ENCODE measurements around the gene NOS3. TPM values are rescaled to one million over a fixed set of nuclear protein-coding genes. Genes with fewer than 3 reads are reported as not detected.

Gene NOS3
- total and polyA plus RNA-seq, 9 of the 15 experiments (the other 6 are each of a cell fraction or from before 2014, with no cell fraction given), result 1.1 to 121 (median 23.6) TPM

DNA sequence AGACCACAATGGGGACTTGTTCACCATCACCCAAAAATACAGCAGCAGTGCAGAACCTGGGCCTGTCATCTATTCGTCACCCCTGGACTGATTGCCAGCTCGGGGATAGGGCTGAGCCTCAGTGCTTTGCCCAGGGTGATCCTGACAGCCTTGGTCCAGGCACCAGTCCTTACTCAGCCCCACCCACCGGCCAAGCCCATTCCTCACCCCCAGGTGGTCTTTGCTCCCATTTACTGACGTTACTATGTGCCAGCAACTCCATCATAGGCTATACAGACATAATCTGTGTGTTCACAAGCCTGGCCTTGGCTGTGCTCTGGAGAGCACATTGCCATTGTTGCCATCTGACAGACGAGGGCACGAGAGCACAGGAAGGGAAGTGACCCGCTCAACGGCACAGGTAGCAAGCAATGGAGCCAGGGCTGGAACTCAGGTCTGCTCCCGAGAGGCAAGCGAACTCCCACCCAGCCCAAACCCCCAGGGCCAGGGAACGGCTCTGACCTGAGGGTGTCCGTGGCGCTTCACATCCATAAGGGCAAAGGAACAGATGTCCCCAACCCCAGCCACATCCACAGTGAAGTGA is 26.6 kb downstream of the NOS3 start (continued):
- TF ChIP-seq, protein P1, sequence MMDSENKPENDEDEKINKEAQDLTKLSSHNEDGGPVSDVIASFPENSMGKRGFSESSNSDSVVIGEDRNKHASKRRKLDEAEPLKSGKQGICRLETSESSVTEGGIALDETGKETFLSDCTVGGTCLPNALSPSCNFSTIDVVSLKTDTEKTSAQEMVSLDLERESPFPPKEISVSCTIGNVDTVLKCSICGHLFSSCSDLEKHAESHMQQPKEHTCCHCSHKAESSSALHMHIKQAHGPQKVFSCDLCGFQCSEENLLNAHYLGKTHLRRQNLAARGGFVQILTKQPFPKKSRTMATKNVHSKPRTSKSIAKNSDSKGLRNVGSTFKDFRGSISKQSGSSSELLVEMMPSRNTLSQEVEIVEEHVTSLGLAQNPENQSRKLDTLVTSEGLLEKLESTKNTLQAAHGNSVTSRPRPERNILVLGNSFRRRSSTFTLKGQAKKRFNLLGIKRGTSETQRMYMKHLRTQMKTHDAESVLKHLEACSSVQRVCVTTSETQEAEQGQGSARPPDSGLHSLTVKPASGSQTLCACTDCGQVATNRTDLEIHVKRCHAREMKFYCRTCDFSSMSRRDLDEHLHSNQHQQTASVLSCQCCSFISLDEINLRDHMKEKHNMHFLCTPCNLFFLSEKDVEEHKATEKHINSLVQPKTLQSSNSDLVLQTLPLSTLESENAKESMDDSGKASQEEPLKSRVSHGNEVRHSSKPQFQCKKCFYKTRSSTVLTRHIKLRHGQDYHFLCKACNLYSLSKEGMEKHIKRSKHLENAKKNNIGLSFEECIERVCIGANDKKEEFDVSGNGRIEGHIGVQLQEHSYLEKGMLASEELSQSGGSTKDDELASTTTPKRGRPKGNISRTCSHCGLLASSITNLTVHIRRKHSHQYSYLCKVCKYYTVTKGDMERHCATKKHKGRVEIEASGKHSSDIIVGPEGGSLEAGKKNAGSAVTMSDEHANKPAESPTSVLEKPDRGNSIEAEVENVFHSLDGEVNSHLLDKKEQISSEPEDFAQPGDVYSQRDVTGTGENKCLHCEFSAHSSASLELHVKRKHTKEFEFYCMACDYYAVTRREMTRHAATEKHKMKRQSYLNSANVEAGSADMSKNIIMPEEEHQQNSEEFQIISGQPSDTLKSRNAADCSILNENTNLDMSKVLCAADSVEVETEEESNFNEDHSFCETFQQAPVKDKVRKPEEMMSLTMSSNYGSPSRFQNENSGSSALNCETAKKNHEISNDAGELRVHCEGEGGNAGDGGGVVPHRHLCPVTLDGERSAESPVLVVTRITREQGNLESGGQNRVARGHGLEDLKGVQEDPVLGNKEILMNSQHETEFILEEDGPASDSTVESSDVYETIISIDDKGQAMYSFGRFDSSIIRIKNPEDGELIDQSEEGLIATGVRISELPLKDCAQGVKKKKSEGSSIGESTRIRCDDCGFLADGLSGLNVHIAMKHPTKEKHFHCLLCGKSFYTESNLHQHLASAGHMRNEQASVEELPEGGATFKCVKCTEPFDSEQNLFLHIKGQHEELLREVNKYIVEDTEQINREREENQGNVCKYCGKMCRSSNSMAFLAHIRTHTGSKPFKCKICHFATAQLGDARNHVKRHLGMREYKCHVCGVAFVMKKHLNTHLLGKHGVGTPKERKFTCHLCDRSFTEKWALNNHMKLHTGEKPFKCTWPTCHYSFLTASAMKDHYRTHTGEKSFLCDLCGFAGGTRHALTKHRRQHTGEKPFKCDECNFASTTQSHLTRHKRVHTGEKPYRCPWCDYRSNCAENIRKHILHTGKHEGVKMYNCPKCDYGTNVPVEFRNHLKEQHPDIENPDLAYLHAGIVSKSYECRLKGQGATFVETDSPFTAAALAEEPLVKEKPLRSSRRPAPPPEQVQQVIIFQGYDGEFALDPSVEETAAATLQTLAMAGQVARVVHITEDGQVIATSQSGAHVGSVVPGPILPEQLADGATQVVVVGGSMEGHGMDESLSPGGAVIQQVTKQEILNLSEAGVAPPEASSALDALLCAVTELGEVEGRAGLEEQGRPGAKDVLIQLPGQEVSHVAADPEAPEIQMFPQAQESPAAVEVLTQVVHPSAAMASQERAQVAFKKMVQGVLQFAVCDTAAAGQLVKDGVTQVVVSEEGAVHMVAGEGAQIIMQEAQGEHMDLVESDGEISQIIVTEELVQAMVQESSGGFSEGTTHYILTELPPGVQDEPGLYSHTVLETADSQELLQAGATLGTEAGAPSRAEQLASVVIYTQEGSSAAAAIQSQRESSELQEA (IDR thresholded peaks at IDR 0.05; ENCODE audit: low read depth), result 0 out of 2 replicates have a peak, but pooled peaks have one; percentile 1
- TF ChIP-seq MYNN (IDR thresholded peaks at IDR 0.05), result 0 out of 2 replicates have a peak, but pooled peaks have one; percentile 0
- TF ChIP-seq MYNN (CRISPR knock-in tag; IDR thresholded peaks at IDR 0.05), result no peak
- TF ChIP-seq, protein P2, sequence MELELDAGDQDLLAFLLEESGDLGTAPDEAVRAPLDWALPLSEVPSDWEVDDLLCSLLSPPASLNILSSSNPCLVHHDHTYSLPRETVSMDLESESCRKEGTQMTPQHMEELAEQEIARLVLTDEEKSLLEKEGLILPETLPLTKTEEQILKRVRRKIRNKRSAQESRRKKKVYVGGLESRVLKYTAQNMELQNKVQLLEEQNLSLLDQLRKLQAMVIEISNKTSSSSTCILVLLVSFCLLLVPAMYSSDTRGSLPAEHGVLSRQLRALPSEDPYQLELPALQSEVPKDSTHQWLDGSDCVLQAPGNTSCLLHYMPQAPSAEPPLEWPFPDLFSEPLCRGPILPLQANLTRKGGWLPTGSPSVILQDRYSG (tag; conservative IDR thresholded peaks at IDR 0.05; ENCODE audit: low read depth), result no peak; the same call in 1 of the 2 replicates
- no peak for TF ChIP-seq KDM5B (IDR thresholded peaks at IDR 0.05; ENCODE audit: insufficient replicate concordance, low read depth, low read length)
- TF ChIP-seq NFIC (IDR thresholded peaks at IDR 0.05), result no peak
- TF ChIP-seq, protein P3, sequence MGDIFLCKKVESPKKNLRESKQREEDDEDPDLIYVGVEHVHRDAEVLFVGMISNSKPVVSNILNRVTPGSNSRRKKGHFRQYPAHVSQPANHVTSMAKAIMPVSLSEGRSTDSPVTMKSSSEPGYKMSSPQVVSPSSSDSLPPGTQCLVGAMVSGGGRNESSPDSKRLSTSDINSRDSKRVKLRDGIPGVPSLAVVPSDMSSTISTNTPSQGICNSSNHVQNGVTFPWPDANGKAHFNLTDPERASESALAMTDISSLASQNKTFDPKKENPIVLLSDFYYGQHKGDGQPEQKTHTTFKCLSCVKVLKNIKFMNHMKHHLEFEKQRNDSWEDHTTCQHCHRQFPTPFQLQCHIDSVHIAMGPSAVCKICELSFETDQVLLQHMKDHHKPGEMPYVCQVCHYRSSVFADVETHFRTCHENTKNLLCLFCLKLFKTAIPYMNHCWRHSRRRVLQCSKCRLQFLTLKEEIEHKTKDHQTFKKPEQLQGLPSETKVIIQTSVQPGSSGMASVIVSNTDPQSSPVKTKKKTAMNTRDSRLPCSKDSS (IDR thresholded peaks at IDR 0.05; ENCODE audit: low read depth, partially characterized antibody), result no peak
- no peak for TF ChIP-seq ASH1L (IDR thresholded peaks at IDR 0.05; ENCODE audit: borderline replicate concordance, low read depth, partially characterized antibody)
- no peak for TF ChIP-seq PTTG1 (tag; IDR thresholded peaks at IDR 0.05; ENCODE audit: low read depth)
- no peak for TF ChIP-seq NR4A1 (CRISPR knock-in tag; IDR thresholded peaks at IDR 0.05)
- TF ChIP-seq NR4A1 (tag; IDR thresholded peaks at IDR 0.05), result no peak
- TF ChIP-seq POLR2AphosphoS5 (IDR thresholded peaks at IDR 0.05; ENCODE audit: control insufficient read depth, insufficient read depth, low read depth, low read length), result 0 out of 2 replicates have a peak, but pooled peaks have one; percentile 5
- TF ChIP-seq CEBPG (CRISPR knock-in tag; IDR thresholded peaks at IDR 0.05), result 0 out of 2 replicates have a peak, but pooled peaks have one; percentile 5
- TF ChIP-seq CEBPG (tag; conservative IDR thresholded peaks at IDR 0.05 in 1 of 2, IDR thresholded peaks at IDR 0.05 in 1 of 2), result no peak
- no peak for TF ChIP-seq ZNF79 (CRISPR knock-in tag; IDR thresholded peaks at IDR 0.05; ENCODE audit: low read depth)
- peak; percentile 34 for TF ChIP-seq POLR2B (IDR thresholded peaks at IDR 0.05; ENCODE audit: low read depth, partially characterized antibody)
- TF ChIP-seq GTF2F1 (IDR thresholded peaks at IDR 0.05; ENCODE audit: low read depth, low read length), result 0 out of 2 replicates have a peak, but pooled peaks have one; percentile 12

All from K562 (cell line).